Astrocyte of the cerebellum (primary cell): Measurements from ENCODE around the gene GATAD1.

Source experiments
- DNase-seq: peaks from one replicate; pipeline ENCODE4 v3.0.0-alpha.2; 2011; ENCODE audit warnings: low read depth
- H3K4me3 ChIP-seq: 2 replicates; pipeline ENCODE4 v1.5.1; 2011; ENCODE audit warnings: mild to moderate bottlenecking, low read depth, low read length, moderate library complexity
- in situ Hi-C: cut with HindIII; loops from 2 replicates; pipeline ENCODE4 v1.10.0; 2017; ENCODE audit warnings: low sequenced_read_pairs
- TF ChIP-seq, protein P1 (sequence below): IDR thresholded peaks from 2 replicates; pipeline ENCODE4 v1.5.1; 2012; ENCODE audit warnings: low read length, low read depth, moderate library complexity, mild to moderate bottlenecking; ENCODE audit errors: missing control alignments

The GATAD1 gene

GRCh38 chr7:92508946-92509345 is 61.7 kb downstream of the GATAD1 start:
- TF ChIP-seq, protein P1, sequence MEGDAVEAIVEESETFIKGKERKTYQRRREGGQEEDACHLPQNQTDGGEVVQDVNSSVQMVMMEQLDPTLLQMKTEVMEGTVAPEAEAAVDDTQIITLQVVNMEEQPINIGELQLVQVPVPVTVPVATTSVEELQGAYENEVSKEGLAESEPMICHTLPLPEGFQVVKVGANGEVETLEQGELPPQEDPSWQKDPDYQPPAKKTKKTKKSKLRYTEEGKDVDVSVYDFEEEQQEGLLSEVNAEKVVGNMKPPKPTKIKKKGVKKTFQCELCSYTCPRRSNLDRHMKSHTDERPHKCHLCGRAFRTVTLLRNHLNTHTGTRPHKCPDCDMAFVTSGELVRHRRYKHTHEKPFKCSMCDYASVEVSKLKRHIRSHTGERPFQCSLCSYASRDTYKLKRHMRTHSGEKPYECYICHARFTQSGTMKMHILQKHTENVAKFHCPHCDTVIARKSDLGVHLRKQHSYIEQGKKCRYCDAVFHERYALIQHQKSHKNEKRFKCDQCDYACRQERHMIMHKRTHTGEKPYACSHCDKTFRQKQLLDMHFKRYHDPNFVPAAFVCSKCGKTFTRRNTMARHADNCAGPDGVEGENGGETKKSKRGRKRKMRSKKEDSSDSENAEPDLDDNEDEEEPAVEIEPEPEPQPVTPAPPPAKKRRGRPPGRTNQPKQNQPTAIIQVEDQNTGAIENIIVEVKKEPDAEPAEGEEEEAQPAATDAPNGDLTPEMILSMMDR: no peak
- DNase-seq: no peak
- in situ Hi-C loops: no loop called here
- H3K4me3 ChIP-seq: no peak overlapping the region
